Activated naive CD4-positive, alpha-beta T cell treated with anti-CD3 and anti-CD28 coated beads, Interleukin-2, amount 50 U/mL, for 24 hours (primary cell): Measurements from ENCODE around the gene MTNR1A.
"Not testable (repeated sequence)": the region's sequence is repeated elsewhere in the genome, so short reads cannot be mapped to it uniquely, and the experiment has no call there.

Experiments used
- H3K27ac Mint-ChIP-seq: one replicate; pipeline ENCODE4 v1.8.0; 2021; ENCODE audit warnings: mild to moderate bottlenecking, mixed read lengths
- H3K27me3 Mint-ChIP-seq: one replicate; pipeline ENCODE4 v1.8.0; 2021; ENCODE audit warnings: mixed read lengths
- H3K36me3 Mint-ChIP-seq: one replicate; pipeline ENCODE4 v1.8.0; 2021; ENCODE audit warnings: mixed read lengths
- H3K4me1 Mint-ChIP-seq: one replicate; pipeline ENCODE4 v1.8.0; 2021; ENCODE audit warnings: mixed read lengths
- H3K4me3 Mint-ChIP-seq: one replicate; pipeline ENCODE4 v1.8.0; 2021; ENCODE audit warnings: mild to moderate bottlenecking, mixed read lengths
- H3K9me3 Mint-ChIP-seq: one replicate; pipeline ENCODE4 v1.8.0; 2021; ENCODE audit warnings: mixed read lengths

The MTNR1A gene

DNA sequence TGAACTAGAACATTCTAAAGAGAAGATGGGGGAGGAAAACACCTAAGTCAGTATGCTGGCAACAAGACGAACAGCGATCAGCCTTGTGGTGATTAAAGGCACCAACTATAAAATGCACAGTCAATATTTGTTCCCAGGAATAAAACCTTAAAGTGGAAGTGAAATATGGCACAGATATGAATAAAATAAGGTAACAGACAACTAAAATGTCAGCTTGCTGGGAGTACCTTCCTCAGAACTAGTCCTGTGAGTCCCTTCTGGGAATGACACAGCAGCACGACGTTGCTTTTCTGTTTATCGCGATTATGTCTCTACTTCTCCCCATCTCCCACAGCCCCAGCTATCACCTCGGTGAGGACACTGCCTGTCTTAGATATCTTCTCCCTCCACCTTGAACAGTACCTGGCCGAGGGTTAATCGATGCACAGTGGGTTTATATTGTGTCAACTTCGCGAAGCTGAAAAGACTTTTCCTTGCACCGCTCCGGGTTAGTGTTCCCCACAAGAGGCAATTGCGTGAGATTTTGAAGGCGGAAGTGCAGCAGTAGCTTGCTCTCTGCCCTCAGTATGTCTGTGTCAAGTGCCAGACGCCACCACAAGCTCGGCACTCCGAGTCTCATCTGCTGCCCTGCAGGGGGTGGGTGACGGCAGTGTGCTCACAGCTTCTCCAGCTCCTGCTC lies 17.4 kb downstream of the MTNR1A start:
- Mint-ChIP-seq H3K27ac (no peak overlapping the region), H3K36me3 (no peaks in the 10 kb centered on the region), H3K4me3 (no peak overlapping the region), H3K4me1 (no peaks in the 10 kb centered on the region), H3K27me3 (no peaks in the 10 kb centered on the region), H3K9me3 (peaks cover 4% of the 10 kb centered on the region)

DNA sequence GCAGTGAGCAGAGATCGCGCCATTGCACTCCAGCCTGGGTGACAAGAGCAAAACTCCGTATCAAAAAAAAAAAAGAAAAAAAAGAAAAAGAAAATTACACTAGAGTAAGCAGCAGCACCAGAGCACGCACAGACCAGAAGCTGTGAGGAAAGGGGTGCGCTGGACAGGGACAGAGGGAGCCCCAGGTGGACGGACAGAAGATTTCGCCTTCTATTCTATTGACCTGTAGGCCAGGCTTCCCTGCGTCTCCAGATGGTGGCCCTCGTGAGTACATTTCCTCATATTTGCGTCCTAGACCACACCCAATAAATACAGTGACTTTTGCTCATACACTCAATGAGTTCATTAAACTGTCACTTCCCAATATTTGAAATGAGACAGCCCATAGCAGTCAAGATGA lies 19.1 kb downstream of the MTNR1A start:
- Mint-ChIP-seq H3K4me3 (no peak overlapping the region), H3K36me3 (no peaks in the 10 kb centered on the region), H3K27ac (no peak overlapping the region), H3K9me3 (peaks cover 4% of the 10 kb centered on the region), H3K4me1 (no peaks in the 10 kb centered on the region), H3K27me3 (no peaks in the 10 kb centered on the region)

DNA sequence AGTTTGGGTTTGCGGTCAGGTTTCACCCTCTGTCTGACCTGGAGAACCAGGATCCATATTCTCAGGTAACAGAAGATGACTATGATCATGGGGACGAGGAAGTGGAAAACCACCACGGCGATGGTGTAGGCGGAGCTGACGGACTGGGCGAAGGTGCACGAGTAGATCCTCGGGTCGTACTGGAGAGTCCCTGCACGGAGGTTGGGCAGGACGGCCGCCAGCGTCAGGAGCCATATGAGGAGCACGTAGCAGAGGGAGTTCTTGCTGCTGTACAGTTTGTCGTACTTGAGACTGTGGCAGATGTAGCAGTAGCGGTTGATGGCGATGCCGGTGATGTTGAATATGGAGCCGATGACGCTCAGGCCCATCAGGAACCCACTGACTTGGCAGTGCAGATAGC lies 21.3 kb downstream of the MTNR1A start:
- Mint-ChIP-seq H3K4me3 (no peak overlapping the region), H3K27ac (no peak overlapping the region), H3K9me3 (peaks cover 4% of the 10 kb centered on the region), H3K4me1 (no peaks in the 10 kb centered on the region), H3K27me3 (no peaks in the 10 kb centered on the region), H3K36me3 (no peaks in the 10 kb centered on the region)

DNA sequence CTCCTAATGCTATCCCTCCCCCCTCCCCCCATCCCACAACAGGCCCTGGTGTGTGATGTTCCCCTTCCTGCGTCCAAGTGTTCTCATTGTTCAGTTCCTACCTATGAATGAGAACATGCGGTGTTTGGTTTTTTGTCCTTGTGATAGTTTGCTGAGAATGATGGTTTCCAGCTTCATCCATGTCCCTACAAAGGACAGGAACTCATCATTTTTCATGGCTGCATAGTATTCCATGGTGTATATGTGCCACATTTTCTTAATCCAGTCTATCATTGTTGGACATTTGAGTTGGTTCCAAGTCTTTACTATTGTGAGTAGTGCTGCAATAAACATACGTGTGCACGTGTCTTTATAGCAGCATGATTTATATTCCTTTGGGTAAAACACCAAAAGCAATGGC lies 31.4 kb downstream of the MTNR1A start:
- H3K27ac Mint-ChIP-seq, H3K36me3 Mint-ChIP-seq: not testable (repeated sequence)

DNA sequence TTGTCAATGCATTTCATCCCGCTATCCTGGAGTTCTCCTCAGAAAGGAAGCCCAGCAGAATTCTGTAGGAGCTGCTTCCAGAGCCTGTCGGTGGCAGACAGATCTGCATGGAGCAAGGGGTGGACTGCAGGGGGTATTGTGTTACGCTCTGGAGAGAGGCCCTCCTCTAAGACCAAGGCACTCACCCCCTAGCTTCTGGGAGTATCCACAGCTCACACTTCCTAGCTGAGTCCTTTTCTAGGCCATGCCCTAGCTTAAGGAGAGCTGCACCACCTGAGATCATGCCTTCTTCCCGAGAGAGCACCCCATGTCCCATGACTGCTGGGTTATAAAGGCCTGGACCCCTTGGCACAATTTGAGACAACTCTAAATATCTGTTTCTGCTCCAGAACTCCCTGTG lies 39.1 kb downstream of the MTNR1A start:
- H3K36me3 Mint-ChIP-seq = no peaks in the 10 kb centered on the region
- peaks cover 7% of the 10 kb centered on the region for H3K9me3 Mint-ChIP-seq
- H3K27me3 Mint-ChIP-seq = no peaks in the 10 kb centered on the region
- H3K4me3 Mint-ChIP-seq = no peak overlapping the region
- no peak overlapping the region for H3K27ac Mint-ChIP-seq
- no peaks in the 10 kb centered on the region for H3K4me1 Mint-ChIP-seq

More for the DNA sequence above, 31.4 kb downstream of the MTNR1A start:
- H3K4me3 Mint-ChIP-seq, H3K4me1 Mint-ChIP-seq, H3K9me3 Mint-ChIP-seq, H3K27me3 Mint-ChIP-seq: not testable (repeated sequence)

DNA sequence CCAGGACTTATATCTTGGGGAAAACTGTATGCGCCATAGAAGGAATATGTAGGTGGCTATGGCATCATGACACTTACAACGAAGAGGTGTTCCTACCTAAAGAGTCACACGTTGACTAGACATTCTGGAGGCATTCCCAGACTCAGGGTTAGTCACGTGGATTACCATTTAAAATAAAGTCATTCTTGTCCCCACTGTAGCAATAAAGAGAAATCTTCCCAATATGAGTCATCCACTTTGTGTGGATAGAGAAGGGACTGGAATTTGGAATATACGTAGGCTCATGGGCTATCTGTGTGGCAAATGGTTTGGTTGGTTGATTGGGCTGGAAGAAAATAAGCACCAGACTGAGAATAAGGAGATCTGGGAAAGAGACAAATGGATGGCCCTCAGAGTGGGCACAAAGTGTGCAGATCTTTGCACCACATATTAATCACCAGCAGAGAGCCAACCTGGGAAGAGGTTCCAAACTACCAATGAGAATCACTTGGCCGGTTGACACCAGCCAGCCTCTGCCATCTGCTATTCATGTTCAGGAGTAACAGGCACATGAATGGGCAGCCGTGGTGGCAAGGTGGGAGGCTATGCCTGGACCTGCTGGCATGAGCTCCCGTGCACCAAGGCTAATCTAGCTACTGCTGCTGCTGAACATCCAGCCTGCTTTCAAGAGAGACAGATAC lies 41.0 kb downstream of the MTNR1A start:
- no peaks in the 10 kb centered on the region for H3K36me3 Mint-ChIP-seq
- H3K27ac Mint-ChIP-seq = no peak overlapping the region
- H3K27me3 Mint-ChIP-seq = no peaks in the 10 kb centered on the region
- H3K4me1 Mint-ChIP-seq = no peaks in the 10 kb centered on the region
- no peak overlapping the region for H3K4me3 Mint-ChIP-seq
- H3K9me3 Mint-ChIP-seq = peaks cover 7% of the 10 kb centered on the region

DNA sequence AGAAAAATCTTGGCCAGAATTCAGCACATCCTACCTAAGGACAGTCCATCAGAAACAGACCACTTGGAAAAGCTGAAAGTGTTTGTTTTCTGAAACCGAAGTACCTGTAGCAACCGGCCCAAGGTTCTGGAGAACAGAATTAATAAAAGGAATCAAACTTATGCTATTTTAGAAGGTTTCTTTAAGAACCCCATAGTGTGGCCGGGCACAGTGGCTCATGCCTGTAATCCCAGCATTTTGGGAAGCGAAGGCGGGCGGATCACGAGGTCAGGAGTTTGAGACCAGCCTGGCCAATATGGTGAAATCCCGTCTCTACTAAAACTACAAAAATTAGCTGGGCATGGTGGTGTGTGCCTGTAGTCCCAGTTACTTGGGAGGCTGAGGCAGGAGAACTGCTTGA lies 50.6 kb downstream of the MTNR1A start:
- not testable (repeated sequence) for H3K4me1 Mint-ChIP-seq, H3K36me3 Mint-ChIP-seq, H3K9me3 Mint-ChIP-seq, H3K4me3 Mint-ChIP-seq, H3K27ac Mint-ChIP-seq, H3K27me3 Mint-ChIP-seq

DNA sequence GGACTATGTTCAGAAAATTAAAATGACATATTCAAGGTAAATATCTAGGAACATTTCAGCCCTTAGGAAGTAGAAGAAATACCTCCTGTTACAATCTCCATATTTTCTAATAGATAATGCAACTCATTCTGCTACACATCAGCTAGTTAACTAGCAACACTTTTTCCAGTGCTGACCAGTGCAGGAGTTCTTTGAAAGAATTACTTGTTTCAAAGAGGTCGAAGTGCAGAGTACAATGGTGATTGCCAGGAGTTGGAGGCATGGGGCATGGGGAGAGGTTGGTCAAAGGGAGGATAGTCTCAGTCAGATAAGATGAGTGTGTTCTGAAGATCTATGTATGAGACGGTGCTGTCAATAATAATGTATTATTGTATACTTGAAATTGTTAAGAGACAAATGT lies 53.1 kb downstream of the MTNR1A start:
- no peak overlapping the region for H3K4me3 Mint-ChIP-seq
- H3K4me1 Mint-ChIP-seq = no peaks in the 10 kb centered on the region
- H3K36me3 Mint-ChIP-seq = no peaks in the 10 kb centered on the region
- H3K27ac Mint-ChIP-seq = no peak overlapping the region
- no peaks in the 10 kb centered on the region for H3K9me3 Mint-ChIP-seq
- no peaks in the 10 kb centered on the region for H3K27me3 Mint-ChIP-seq

DNA sequence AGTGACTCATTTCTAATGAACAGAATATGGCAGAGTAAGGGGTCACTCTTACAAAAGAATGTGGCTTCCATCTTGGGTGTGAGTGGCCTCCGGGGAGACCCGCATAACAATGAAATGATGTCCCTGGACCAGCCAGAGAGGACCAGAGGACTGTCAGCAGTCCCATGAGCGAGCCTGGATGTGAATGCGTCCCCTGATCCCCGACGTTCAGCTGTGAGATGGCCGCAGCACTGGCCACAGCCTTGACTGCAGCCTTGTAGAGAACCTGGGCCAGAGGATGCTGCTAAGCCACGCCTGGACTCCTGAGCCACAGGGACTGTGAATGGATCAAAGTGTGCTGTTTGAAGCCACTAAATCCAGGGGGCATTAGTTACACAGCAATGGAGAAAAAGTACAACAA lies 53.8 kb downstream of the MTNR1A start:
- Mint-ChIP-seq H3K4me1 (no peaks in the 10 kb centered on the region), H3K36me3 (no peaks in the 10 kb centered on the region), H3K27ac (no peak overlapping the region), H3K27me3 (no peaks in the 10 kb centered on the region), H3K4me3 (no peak overlapping the region), H3K9me3 (no peaks in the 10 kb centered on the region)

DNA sequence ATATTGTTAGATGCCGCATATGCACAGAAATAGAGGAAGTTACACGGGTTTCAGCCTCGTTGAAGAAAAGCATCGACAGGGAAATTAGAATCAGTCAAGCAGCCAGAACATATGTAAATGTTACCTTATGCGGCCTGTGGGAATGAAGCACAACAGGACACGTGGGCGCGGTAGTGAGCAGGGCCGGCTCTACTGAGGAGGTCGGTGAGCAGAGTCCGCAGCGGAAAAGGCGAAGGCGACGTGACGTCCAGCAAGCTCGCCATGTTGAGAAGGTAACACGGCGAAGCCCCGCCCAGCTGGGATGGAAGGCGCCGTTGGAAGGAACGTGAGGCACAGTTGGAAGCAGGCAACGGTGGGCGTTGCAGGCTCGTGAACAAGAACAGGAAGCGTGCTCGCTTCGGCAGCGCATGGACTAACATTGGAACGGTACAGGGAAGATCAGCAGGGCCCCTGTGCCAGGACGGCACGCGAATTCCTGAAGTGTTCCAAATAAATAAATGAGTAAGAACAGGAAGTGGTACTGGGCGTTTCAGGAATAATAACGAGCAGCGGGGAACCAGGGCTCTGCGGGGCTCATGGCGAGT lies 54.6 kb downstream of the MTNR1A start:
- no peak overlapping the region for H3K27ac Mint-ChIP-seq
- H3K27me3 Mint-ChIP-seq = no peaks in the 10 kb centered on the region
- peaks cover 4% of the 10 kb centered on the region for H3K9me3 Mint-ChIP-seq
- no peak overlapping the region for H3K4me3 Mint-ChIP-seq
- H3K36me3 Mint-ChIP-seq = no peaks in the 10 kb centered on the region
- no peaks in the 10 kb centered on the region for H3K4me1 Mint-ChIP-seq

DNA sequence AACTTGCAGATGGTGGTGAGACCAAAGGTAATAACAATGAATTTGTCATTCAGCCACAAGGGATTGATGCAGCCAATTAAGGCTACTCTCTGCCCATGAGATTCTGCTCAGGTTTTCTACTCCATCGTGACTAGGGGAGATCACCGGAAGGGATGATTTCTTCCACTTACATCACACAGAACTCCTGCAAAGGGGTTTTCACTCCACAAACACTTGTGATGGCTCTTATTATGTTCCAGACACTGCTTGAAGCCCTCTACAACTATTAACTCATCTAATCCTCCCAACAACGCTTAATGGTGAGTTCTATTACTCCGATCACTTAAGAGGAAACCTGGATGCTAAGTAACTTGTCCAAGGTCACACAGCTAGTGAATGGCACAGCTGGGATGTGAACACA lies 55.9 kb downstream of the MTNR1A start:
- H3K36me3 Mint-ChIP-seq = no peaks in the 10 kb centered on the region
- no peak overlapping the region for H3K4me3 Mint-ChIP-seq
- no peaks in the 10 kb centered on the region for H3K27me3 Mint-ChIP-seq
- no peaks in the 10 kb centered on the region for H3K4me1 Mint-ChIP-seq
- H3K9me3 Mint-ChIP-seq = peaks cover 13% of the 10 kb centered on the region
- H3K27ac Mint-ChIP-seq = no peak overlapping the region

DNA sequence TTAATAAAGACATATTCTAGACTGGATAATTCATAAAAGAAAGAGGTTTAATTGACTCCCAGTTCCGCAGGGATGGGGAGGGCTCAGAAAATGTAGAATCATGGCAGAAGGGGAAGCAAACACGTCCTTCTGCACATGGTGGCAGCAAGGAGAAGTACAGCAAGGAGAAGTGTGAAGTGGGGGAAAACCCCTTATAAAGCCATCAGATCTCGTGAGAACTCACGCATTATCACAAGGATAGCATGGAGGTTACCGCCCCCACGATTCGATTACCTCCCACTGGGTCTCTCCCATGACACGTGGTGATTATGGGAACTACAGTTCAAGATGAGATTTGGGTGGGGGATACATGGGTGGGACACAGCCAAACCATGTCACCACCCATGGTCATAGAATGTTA lies 58.3 kb downstream of the MTNR1A start:
- H3K9me3 Mint-ChIP-seq = peaks cover 16% of the 10 kb centered on the region
- no peak overlapping the region for H3K4me3 Mint-ChIP-seq
- H3K27me3 Mint-ChIP-seq = no peaks in the 10 kb centered on the region
- H3K27ac Mint-ChIP-seq = no peak overlapping the region
- H3K4me1 Mint-ChIP-seq = no peaks in the 10 kb centered on the region
- H3K36me3 Mint-ChIP-seq = no peaks in the 10 kb centered on the region

DNA sequence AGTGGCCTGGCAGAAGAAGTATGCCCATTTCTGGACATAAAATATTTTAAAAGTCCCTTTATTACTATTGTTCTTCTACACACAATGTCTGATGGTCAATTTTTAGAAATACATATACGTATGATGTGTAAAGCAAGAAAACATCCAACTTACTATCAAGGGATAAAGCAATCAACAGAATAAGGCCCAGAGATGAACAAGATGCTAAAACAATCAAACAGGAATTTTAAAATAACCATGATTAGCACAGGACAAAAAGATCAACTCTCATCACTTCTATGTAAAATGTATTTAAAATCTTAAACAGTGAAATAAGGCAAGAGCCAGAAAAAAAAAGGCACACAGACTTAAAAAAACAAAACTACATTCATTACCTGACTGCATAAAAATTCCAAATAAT lies 60.9 kb downstream of the MTNR1A start:
- H3K27ac Mint-ChIP-seq = no peak overlapping the region
- no peaks in the 10 kb centered on the region for H3K4me1 Mint-ChIP-seq
- H3K4me3 Mint-ChIP-seq = no peak overlapping the region
- no peaks in the 10 kb centered on the region for H3K36me3 Mint-ChIP-seq
- H3K27me3 Mint-ChIP-seq = no peaks in the 10 kb centered on the region
- H3K9me3 Mint-ChIP-seq = peaks cover 29% of the 10 kb centered on the region

DNA sequence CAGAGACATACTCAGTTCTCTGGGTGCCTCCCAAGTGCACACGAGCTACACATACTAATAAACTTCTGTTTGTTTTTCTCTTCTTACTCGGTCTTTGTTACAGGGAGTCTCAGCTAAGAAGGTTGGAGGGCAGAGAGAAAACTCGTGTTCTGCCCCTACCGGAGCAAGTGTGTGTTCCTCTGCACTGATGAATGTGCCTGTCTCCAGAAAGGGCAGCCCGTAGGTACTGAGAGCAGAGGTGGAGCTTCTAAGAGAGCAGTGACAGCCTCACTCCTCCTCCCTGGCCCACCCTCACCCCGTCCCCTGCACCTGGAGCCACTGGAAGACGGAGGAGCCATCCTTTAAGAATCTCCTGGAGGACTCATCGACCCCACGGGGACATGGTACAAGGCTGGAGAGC lies 67.6 kb downstream of the MTNR1A start:
- peaks cover 16% of the 10 kb centered on the region for H3K9me3 Mint-ChIP-seq
- no peak overlapping the region for H3K4me3 Mint-ChIP-seq
- no peak overlapping the region for H3K27ac Mint-ChIP-seq
- no peaks in the 10 kb centered on the region for H3K36me3 Mint-ChIP-seq
- no peaks in the 10 kb centered on the region for H3K27me3 Mint-ChIP-seq
- no peaks in the 10 kb centered on the region for H3K4me1 Mint-ChIP-seq

DNA sequence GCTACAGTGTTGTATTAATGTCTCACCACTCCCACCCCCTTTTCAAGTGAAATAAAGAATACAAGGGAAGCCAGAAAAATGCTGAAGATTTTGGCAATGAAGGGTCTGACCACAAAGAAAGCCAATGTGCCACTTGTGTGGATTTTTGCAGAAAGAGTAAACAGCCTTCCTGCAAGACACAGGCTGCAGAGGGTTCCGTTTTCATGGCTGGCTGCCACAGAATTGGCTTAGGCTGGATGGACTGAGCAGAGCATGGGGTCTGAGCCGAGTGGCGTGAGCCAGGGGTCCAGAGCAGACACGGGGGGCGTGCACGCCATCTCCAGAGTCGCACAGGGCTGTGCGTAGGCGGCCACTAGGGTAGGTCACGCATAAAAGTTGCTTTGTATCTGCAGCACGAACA lies 69.2 kb downstream of the MTNR1A start:
- Mint-ChIP-seq H3K27ac (no peak overlapping the region), H3K36me3 (no peaks in the 10 kb centered on the region), H3K9me3 (peaks cover 14% of the 10 kb centered on the region), H3K27me3 (no peaks in the 10 kb centered on the region), H3K4me3 (no peak overlapping the region), H3K4me1 (no peaks in the 10 kb centered on the region)

DNA sequence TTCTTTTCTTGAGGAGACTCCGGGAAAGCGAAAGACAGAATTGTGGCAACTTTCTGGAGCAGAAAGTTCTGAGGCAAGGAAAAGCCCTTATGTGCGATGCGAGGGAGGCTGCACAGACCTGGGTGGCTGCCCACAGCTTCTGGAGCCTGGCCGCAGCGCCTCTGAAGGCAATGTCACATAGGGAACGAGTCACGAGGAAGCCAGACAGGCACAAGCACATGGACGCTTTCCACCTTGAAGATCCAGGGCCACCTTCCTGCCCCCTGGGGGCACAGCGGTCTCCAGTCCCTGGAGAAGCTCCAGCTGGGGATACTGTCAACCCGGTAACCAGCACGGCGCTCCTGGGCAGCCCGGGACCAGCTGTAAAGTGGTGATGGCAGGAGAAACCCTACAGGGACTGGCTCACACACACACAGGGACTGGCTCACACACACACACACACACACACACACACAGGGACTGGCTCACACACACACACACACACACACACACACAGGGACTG lies 69.8 kb downstream of the MTNR1A start:
- H3K9me3 Mint-ChIP-seq = peaks cover 10% of the 10 kb centered on the region
- H3K4me1 Mint-ChIP-seq = no peaks in the 10 kb centered on the region
- no peak overlapping the region for H3K27ac Mint-ChIP-seq
- H3K27me3 Mint-ChIP-seq = no peaks in the 10 kb centered on the region
- no peaks in the 10 kb centered on the region for H3K36me3 Mint-ChIP-seq
- H3K4me3 Mint-ChIP-seq = no peak overlapping the region
